Heart left ventricle (tissue), 13 donors: ENCODE data around the gene HSPB6.

Experiments
- CTCF ChIP-seq, 12 donors: fragments of 200-600 bp; sonication (generic) in 4 of 12; IDR thresholded peaks; one replicate each; pipeline versions ENCODE4 v1.5.0 to v1.8.0; 2018 to 2022; ENCODE audit warnings: antibody characterized with exemption in 12 of 12, mild to moderate bottlenecking in 5 of 12
- POLR2A ChIP-seq, 2 donors: fragments of 450-650 bp; IDR thresholded peaks; one replicate each; pipeline ENCODE4 v1.6.1; 2017; ENCODE audit warnings: antibody characterized with exemption in 2 of 2, mild to moderate bottlenecking in 2 of 2, moderate library complexity in 2 of 2
- donor health status: ischemic (EF 13 %, LVEDD 7.1; RV severe dilation, severe dysfunction).
- donor health status: DM: no; HTN: yes; CAD: no.
- donor health status: DM: no; HTN: no; CAD: no.
- donor health status: ischemic (EF 25% LVEDD 6.9; RV normal size, moderate dysfunction).
- donor health status: ischemic (EF 25% LVEDD 5.7; RV mildly dilated, moderate dysfunction).
- donor health status: ischemic (EF 35%, LVEDD 5.7; RV mildly dilated, moderate dysfunction).
- donor health status: nonischemic (EF 11% LVEDD 7.7; RV severe dilation, severe dysfunction).
- donor health status: DM: yes; HTN: yes; CAD: no.
- donor health status: PGD.
- donor health status: ischemic (EF 29% LVEDD 5.4; RV normal size, mild dysfunction).
- donor health status: nonischemic (EF 23%, LVEDD 6.1; RV moderate dilation, normal function).

GRCh38 chr19:35792312-35792711 lies 35.5 kb upstream of the HSPB6 start:
- no peak for TF ChIP-seq POLR2A (IDR thresholded peaks at IDR 0.05)
- TF ChIP-seq CTCF (IDR thresholded peaks at IDR 0.05), result no peak
